Measurements from ENCODE around the gene LAMB4.

Gene LAMB4

DNA sequence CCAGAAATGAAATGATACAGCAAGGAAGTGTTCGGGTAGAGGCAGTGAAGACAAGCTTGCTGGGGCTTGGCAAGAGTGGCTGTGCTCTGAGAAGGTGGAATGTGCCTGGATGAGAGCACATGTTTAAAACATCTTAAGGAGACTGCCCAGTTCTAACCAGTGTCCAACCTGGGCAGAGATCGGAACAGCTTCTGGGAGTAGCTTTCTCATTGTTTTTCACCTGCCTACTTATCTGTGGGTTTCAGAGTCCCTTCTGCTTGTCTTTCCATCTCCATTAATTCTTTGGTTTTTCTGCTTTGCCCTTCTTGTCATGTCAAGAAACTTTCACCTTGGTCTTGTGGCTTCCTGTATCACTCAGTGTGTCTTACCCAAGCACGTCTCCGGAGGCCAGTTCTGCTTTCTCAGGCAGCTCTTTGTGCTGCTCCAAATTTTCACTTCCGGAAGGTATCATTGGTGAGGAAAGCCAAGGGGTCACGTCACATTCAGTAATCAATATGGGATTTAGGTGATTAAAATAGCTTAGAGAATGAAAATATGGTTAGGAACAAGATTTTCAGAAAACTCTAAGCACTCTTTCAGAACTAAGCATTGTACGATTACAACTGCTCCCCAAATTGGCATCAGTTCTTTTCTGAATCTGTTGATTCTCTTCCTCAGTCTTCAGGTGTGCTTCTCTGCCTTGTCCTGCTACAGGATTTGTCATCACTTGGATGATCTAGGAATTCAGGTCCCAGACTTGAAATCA lies 5.5 kb upstream of the LAMB4 start:
- DNase-seq (ENCODE audit: extremely low read depth, insufficient read length): peak; percentile 65
- TF ChIP-seq, protein P1, sequence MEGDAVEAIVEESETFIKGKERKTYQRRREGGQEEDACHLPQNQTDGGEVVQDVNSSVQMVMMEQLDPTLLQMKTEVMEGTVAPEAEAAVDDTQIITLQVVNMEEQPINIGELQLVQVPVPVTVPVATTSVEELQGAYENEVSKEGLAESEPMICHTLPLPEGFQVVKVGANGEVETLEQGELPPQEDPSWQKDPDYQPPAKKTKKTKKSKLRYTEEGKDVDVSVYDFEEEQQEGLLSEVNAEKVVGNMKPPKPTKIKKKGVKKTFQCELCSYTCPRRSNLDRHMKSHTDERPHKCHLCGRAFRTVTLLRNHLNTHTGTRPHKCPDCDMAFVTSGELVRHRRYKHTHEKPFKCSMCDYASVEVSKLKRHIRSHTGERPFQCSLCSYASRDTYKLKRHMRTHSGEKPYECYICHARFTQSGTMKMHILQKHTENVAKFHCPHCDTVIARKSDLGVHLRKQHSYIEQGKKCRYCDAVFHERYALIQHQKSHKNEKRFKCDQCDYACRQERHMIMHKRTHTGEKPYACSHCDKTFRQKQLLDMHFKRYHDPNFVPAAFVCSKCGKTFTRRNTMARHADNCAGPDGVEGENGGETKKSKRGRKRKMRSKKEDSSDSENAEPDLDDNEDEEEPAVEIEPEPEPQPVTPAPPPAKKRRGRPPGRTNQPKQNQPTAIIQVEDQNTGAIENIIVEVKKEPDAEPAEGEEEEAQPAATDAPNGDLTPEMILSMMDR (IDR thresholded peaks at IDR 0.05; ENCODE audit: insufficient read depth, low read length, poor library complexity, severe bottlenecking): no peak
- Histone ChIP-seq H3K36me3 (ENCODE audit: control insufficient read depth, insufficient read depth, low read length) (no peaks in the 10 kb centered on the region), H3K4me3 (replicated peaks; ENCODE audit: low read depth, low read length) (no peak overlapping the region), H3K27me3 (replicated peaks; ENCODE audit: control insufficient read depth, insufficient read depth, low read length) (no peaks in the 10 kb centered on the region)

DNA sequence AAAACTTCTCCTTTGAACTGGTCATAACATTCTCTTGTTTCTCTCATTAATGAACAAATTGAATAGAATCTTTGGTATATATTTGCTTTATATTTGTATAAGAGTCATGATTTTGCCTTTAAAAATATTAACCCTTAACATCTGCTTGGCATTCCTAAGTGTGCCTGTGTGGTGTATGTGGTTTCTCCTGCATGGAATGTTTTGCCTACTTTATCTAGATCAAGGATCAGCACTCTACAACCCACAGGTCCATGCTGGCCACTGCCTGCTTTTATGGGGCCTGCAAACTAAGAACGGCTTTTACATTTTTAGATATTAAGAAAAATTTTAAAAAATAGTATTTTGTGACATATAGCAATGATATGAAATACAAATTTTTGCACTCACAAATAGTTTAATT lies 4.3 kb upstream of the LAMB4 start:
- no peaks in the 10 kb centered on the region for H3K27me3 ChIP-seq (replicated peaks; ENCODE audit: control insufficient read depth, insufficient read depth, low read length)
- H3K4me3 ChIP-seq (replicated peaks; ENCODE audit: low read depth, low read length): no peak overlapping the region
- no peaks in the 10 kb centered on the region for H3K36me3 ChIP-seq (ENCODE audit: control insufficient read depth, insufficient read depth, low read length)
- TF ChIP-seq, protein P1 (IDR thresholded peaks at IDR 0.05; ENCODE audit: insufficient read depth, low read length, poor library complexity, severe bottlenecking): no peak
- DNase-seq (ENCODE audit: extremely low read depth, insufficient read length): no peak

DNA sequence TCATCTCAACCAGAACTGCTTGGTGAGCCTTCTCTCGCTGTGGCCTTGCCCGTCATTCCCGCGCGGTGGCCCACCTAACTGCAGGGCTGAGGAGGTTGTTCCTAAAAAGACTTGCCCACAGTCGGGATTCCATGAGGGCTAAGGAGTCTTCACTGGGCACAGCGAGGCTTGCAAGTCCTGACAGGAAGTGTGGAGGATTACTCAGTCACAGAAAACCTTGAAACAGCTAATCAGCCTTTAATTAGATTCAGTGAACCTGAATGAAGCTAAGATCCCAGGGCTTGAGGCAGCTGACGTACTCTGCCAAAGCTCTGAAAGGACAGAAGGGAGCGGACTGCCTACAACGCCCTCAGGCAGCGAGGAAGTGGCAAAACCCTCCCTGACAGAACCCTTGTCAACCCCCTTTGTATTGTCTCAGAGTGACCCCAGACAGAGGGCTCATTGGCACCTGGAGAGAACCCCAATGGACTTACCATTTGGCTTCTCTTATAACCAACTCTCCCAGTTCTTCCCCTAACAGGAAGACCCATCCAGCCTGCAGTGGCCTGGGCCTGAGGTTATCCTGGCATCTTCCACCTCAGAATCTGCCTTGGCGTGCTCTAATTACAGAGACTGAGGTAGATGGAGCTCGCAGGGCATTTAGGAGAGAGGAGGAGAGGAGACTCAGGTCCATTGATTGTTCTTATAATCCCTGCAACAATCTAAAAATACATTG lies 2.5 kb upstream of the LAMB4 start:
- Histone ChIP-seq H3K27me3 (replicated peaks; ENCODE audit: control insufficient read depth, insufficient read depth, low read length) (no peaks in the 10 kb centered on the region), H3K36me3 (ENCODE audit: control insufficient read depth, insufficient read depth, low read length) (no peaks in the 10 kb centered on the region), H3K4me3 (replicated peaks; ENCODE audit: low read depth, low read length) (no peak overlapping the region)
- no peak for DNase-seq (ENCODE audit: extremely low read depth, insufficient read length)
- TF ChIP-seq, protein P1 (IDR thresholded peaks at IDR 0.05; ENCODE audit: insufficient read depth, low read length, poor library complexity, severe bottlenecking): no peak

DNA sequence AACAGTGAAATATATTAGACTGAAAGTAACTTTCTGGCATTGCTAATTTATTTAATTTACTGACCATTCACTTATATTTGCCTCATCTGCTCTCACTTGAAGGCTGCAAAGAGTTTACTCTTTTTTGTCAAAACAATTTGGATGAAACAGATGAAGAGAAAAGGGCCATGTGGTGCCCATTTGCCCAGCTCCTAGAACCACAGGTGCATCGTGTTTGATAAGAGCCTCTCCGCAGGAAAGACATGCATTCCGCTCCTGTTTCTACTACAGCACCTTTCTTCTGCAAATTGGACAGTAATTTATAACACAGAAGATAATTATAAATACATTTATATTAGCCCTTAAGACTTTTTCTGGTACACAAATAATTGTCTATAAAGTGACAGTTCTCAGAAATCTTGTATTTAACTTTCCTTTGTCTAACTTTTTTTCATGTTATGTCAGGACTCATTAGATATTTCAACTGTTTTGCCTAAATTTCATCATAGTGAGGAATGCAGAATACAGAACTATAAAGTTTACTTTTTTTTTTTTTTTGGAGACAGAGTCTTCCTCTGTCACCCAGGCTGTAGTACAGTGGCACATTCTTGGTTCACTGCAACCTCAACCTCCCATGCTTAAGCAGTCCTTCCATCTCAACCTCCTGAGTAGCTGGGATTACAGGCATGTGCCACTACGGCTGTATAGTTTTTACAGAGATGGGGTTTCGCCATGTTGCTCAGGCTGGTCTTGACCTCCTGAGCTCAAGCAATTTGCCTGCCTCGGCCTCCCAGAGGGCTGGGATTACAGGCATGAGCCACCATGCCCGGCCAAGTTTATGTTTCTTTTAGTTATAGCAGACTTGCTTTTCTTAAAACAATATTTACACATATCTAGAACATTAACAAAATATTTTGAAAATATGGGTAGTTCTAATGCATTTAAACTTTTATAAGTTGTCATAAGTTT lies 869 bp downstream of the LAMB4 start:
- TF ChIP-seq, protein P1 (IDR thresholded peaks at IDR 0.05; ENCODE audit: insufficient read depth, low read length, poor library complexity, severe bottlenecking): no peak
- no peak overlapping the region for H3K4me3 ChIP-seq (replicated peaks; ENCODE audit: low read depth, low read length)
- no peaks in the 10 kb centered on the region for H3K36me3 ChIP-seq (ENCODE audit: control insufficient read depth, insufficient read depth, low read length)
- no peak for DNase-seq (ENCODE audit: extremely low read depth, insufficient read length)
- no peaks in the 10 kb centered on the region for H3K27me3 ChIP-seq (replicated peaks; ENCODE audit: control insufficient read depth, insufficient read depth, low read length)

- TF ChIP-seq, protein P1 (IDR thresholded peaks at IDR 0.05; ENCODE audit: insufficient read depth, low read length, poor library complexity, severe bottlenecking): no peak
- H3K4me3 ChIP-seq (replicated peaks; ENCODE audit: low read depth, low read length): no peak overlapping the region
- DNase-seq (ENCODE audit: extremely low read depth, insufficient read length): no peak
- no peaks in the 10 kb centered on the region for H3K27me3 ChIP-seq (replicated peaks; ENCODE audit: control insufficient read depth, insufficient read depth, low read length)
- H3K36me3 ChIP-seq (ENCODE audit: control insufficient read depth, insufficient read depth, low read length): no peaks in the 10 kb centered on the region
Observed at GRCh38 chr7:108128514-108128913, 1.6 kb downstream of the LAMB4 start.

Measured in GM06990 (cell line).